Trophoblast cell (in vitro differentiated cells and primary cell): Measurements from ENCODE around the gene TAS2R40.

Source experiments
- DNase-seq, 2 donors: peaks; one replicate each; pipeline ENCODE4 v3.0.0-alpha.2; 2016
- H2AFZ ChIP-seq: 2 replicates; pipeline ENCODE4 v1.6.1; 2013; ENCODE audit warnings: low read length, moderate library complexity, mild to moderate bottlenecking; ENCODE audit not compliant: insufficient read depth, poor library complexity
- H2AK5ac ChIP-seq: 2 replicates; pipeline ENCODE4 v1.6.1; 2013; ENCODE audit warnings: mild to moderate bottlenecking, low read length
- H2BK120ac ChIP-seq: 2 replicates; pipeline ENCODE4 v1.6.1; 2013; ENCODE audit warnings: low read length, mild to moderate bottlenecking, moderate library complexity; ENCODE audit not compliant: insufficient read depth, poor library complexity
- H2BK12ac ChIP-seq: 2 replicates; pipeline ENCODE4 v1.6.1; 2013; ENCODE audit warnings: mild to moderate bottlenecking, low read length, moderate library complexity
- H2BK5ac ChIP-seq: 2 replicates; pipeline ENCODE4 v1.6.1; 2013; ENCODE audit warnings: low read length, low read depth, moderate library complexity, mild to moderate bottlenecking; ENCODE audit not compliant: poor library complexity
- H3K14ac ChIP-seq: 2 replicates; pipeline ENCODE4 v1.6.1; 2013; ENCODE audit warnings: mild to moderate bottlenecking, low read length
- H3K18ac ChIP-seq: 2 replicates; pipeline ENCODE4 v1.6.1; 2013; ENCODE audit warnings: mild to moderate bottlenecking, low read length
- H3K23ac ChIP-seq: 2 replicates; pipeline ENCODE4 v1.6.1; 2013; ENCODE audit warnings: low read length
- H3K27ac ChIP-seq: 2 replicates; pipeline ENCODE4 v1.5.1; 2013; ENCODE audit warnings: low read depth, mild to moderate bottlenecking, inconsistent platforms, low read length, moderate library complexity
- H3K27me3 ChIP-seq: 2 replicates; pipeline ENCODE4 v1.6.1; 2013; ENCODE audit warnings: inconsistent platforms, mild to moderate bottlenecking, low read length, moderate library complexity; ENCODE audit not compliant: insufficient read depth
- H3K36me3 ChIP-seq, 2 experiments: 1 replicate in 1 of 2; 2 replicates in 1 of 2; pipeline ENCODE4 v1.6.1; 2013; ENCODE audit warnings: low read length in 2 of 2, mild to moderate bottlenecking in 2 of 2, moderate library complexity in 1 of 2; ENCODE audit not compliant: insufficient read depth in 2 of 2, control insufficient read depth in 1 of 2
- H3K4ac ChIP-seq: 2 replicates; pipeline ENCODE4 v1.6.1; 2013; ENCODE audit warnings: low read depth, mild to moderate bottlenecking, low read length, moderate library complexity
- H3K4me1 ChIP-seq, 2 experiments: 1 replicate in 1 of 2; 2 replicates in 1 of 2; pipeline ENCODE4 v1.6.1; 2013; ENCODE audit warnings: low read length in 2 of 2, mild to moderate bottlenecking in 2 of 2, moderate library complexity in 1 of 2; ENCODE audit not compliant: insufficient read depth in 2 of 2, control insufficient read depth in 1 of 2
- H3K4me2 ChIP-seq: 2 replicates; pipeline ENCODE4 v1.6.1; 2013; ENCODE audit warnings: inconsistent platforms, mild to moderate bottlenecking, low read length, moderate library complexity
- H3K4me3 ChIP-seq: 2 replicates; pipeline ENCODE4 v1.5.1; 2013; ENCODE audit warnings: mild to moderate bottlenecking, low read depth, low read length, inconsistent platforms
- H3K79me1 ChIP-seq: one replicate; pipeline ENCODE4 v1.6.1; 2013; ENCODE audit warnings: low read length
- H3K79me2 ChIP-seq: 2 replicates; pipeline ENCODE4 v1.6.1; 2013; ENCODE audit warnings: low read length, mild to moderate bottlenecking; ENCODE audit not compliant: control insufficient read depth, insufficient read depth, poor library complexity
- H3K9ac ChIP-seq: 2 replicates; pipeline ENCODE4 v1.6.1; 2013; ENCODE audit warnings: mild to moderate bottlenecking, low read length
- H3K9me3 ChIP-seq: 2 replicates; pipeline ENCODE4 v1.6.1; 2013; ENCODE audit warnings: low read depth, mild to moderate bottlenecking, control low read depth, inconsistent platforms, low read length; ENCODE audit not compliant: insufficient read depth
- H4K12ac ChIP-seq: 2 replicates; pipeline ENCODE4 v1.6.1; 2013; ENCODE audit warnings: low read depth, mild to moderate bottlenecking, low read length, moderate library complexity
- H4K8ac ChIP-seq: 2 replicates; pipeline ENCODE4 v1.6.1; 2013; ENCODE audit warnings: low read depth, mild to moderate bottlenecking, low read length, moderate library complexity
- H4K91ac ChIP-seq: one replicate; pipeline ENCODE4 v1.6.1; 2013; ENCODE audit warnings: low read depth, mild to moderate bottlenecking, low read length, moderate library complexity
- WGBS: extraction: QIAGEN DNeasy Blood & Tissue Kit; methylation state at CpG from one replicate; pipeline ENCODE4 v1.1.7; 2013; ENCODE audit warnings: missing lambda C conversion rate; ENCODE audit not compliant: insufficient read length, insufficient coverage; ENCODE audit errors: extremely low coverage; 5-methylcytosine and 5-hydroxymethylcytosine counted together

Gene TAS2R40

DNA sequence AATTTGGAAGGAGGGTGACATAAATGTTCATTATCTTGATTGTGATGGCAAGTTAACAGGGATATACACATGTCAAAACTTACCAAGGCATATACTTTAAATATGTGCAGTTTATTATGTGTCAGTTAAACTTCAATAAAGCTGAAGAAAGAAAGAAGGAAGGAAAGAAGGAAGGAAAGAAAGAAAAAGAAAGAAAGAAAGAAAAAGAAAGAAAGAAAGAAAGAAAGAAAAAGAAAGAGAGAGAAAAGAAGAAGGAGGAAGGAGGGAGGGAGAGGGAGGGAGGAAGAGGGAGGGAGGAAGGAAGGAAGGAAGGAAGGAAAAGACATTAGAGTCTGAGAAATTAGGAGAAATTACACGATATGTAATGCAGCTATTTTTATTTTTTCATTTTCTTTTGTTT lies 25.5 kb downstream of the TAS2R40 start:
- H3K79me2 ChIP-seq = no peaks in the 10 kb centered on the region
- H3K27me3 ChIP-seq = no peaks in the 10 kb centered on the region
- H3K23ac ChIP-seq = no peak overlapping the region
- H3K14ac ChIP-seq = no peak overlapping the region
- H2BK120ac ChIP-seq = no peak overlapping the region
- H4K12ac ChIP-seq = no peak overlapping the region
- no peak overlapping the region for H3K27ac ChIP-seq
- H3K18ac ChIP-seq = no peak overlapping the region
- no peak overlapping the region for H3K4ac ChIP-seq
- no peak overlapping the region for H4K91ac ChIP-seq
- no peak overlapping the region for H3K4me2 ChIP-seq
- no peak overlapping the region for H2BK5ac ChIP-seq
- no peak for DNase-seq
- H3K79me1 ChIP-seq = peaks cover 9% of the 10 kb centered on the region
- H3K9ac ChIP-seq = no peak overlapping the region
- no peaks in the 10 kb centered on the region for H3K9me3 ChIP-seq
- H2AK5ac ChIP-seq = no peak overlapping the region
- H3K36me3 ChIP-seq = no peaks in the 10 kb centered on the region
- WGBS = no CpG with 5 or more reads among the region's 1 CpG
- H3K4me3 ChIP-seq = no peak overlapping the region
- H2BK12ac ChIP-seq = no peak overlapping the region
- peaks cover 4 to 8% of the 10 kb centered on the region in 2 experiments for H3K4me1 ChIP-seq
- H2AFZ ChIP-seq = no peak overlapping the region
- no peak overlapping the region for H4K8ac ChIP-seq

DNA sequence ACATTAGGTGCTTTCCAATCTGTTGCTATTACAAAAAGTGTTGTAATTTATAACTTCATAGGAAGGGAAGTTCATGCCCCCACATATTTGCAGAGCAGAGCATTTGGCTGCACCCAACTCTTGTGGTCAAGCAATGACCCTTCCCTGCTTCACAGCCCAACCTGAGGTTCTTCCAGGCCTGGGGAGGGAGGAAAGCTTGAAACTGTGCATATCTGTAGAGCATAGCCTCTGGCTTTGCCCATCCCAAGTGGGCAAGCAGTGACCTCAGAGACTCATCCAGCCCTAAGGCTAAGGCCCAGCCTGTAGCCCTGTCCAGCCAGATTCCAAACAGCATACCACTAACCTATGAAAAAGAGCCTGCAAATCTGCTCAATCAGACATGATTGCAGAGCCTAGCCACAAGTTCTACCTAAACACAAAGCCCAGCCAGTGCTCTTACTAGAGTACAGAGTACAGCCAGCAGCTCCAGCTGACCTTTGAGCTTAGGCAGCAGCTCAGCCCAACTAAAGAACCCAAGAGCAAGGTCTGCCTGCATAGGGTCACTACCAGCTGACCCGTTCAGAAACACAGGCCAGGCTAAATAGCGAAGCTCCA lies 27.0 kb downstream of the TAS2R40 start:
- Histone ChIP-seq H4K12ac (no peak overlapping the region), H4K8ac (no peak overlapping the region), H3K27me3 (no peaks in the 10 kb centered on the region), H3K36me3 (no peaks in the 10 kb centered on the region), H3K79me2 (no peaks in the 10 kb centered on the region), H3K4me2 (peak overlapping the region; percentile 30), H3K27ac (peak overlapping the region; percentile 78), H4K91ac (no peak overlapping the region), H2BK5ac (no peak overlapping the region), H3K4me1 (peaks cover 2 to 6% of the 10 kb centered on the region in 2 experiments), H2BK120ac (no peak overlapping the region), H3K4me3 (no peak overlapping the region), H3K23ac (no peak overlapping the region), H2BK12ac (no peak overlapping the region), H3K79me1 (peaks cover 6% of the 10 kb centered on the region), H3K14ac (no peak overlapping the region), H3K4ac (no peak overlapping the region), H3K9me3 (peaks cover 2% of the 10 kb centered on the region), H2AFZ (no peak overlapping the region), H3K18ac (no peak overlapping the region), H3K9ac (no peak overlapping the region), H2AK5ac (no peak overlapping the region)
- no CpG with 5 or more reads among the region's 2 CpGs for WGBS
- DNase-seq = peak; percentile 98 to 99

DNA sequence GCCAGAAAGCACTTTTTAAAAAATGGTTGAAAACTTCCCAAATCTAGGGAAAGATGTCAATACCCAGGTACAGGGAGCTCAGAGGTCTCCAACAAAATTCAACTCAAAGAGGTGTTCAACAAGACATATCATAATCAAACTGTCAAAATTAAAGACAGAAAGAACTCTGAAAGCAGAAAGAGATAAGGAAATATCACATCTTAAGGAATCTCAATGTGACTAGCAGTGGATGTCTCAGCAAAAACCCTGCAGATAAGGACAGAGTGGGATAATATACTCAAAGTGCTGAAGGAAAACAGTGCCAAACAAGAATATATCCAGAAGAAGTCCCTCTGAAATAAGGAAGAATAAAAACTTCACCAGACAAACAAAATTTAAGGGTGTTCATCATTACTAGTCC lies 28.4 kb downstream of the TAS2R40 start:
- Histone ChIP-seq H2BK120ac (no peak overlapping the region), H3K4me3 (no peak overlapping the region), H4K91ac (no peak overlapping the region)

DNA sequence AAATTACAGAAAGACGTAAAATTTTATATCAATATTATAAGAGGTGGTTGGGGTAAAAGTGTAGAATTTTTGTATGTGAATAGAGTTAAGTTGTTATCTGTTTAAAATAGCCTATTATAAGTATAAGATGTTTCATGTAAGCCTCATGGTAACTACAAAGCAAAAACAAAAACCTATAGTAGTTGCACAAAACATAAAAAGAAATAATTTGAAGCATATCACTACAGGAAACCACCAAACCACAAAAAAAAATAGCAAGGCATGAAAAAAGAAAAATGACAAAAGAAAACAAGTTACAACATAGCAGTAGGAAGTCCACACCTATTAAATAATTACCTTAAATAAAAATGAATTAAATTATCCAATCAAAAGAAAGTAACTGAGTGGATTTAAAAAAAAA lies 29.0 kb downstream of the TAS2R40 start:
- Histone ChIP-seq H2AFZ (no peak overlapping the region), H3K4me2 (no peak overlapping the region), H3K9ac (no peak overlapping the region), H3K4me3 (no peak overlapping the region), H2BK12ac (no peak overlapping the region), H3K4me1 (peaks cover 2 to 6% of the 10 kb centered on the region in 2 experiments), H3K14ac (no peak overlapping the region), H3K36me3 (no peaks in the 10 kb centered on the region), H4K91ac (no peak overlapping the region), H4K12ac (no peak overlapping the region), H3K23ac (no peak overlapping the region), H3K4ac (no peak overlapping the region), H3K18ac (no peak overlapping the region), H3K9me3 (peaks cover 2% of the 10 kb centered on the region), H3K27me3 (no peaks in the 10 kb centered on the region), H3K79me1 (peaks cover 4% of the 10 kb centered on the region), H2BK5ac (no peak overlapping the region), H2BK120ac (no peak overlapping the region), H3K79me2 (no peaks in the 10 kb centered on the region), H3K27ac (no peak overlapping the region), H4K8ac (no peak overlapping the region), H2AK5ac (no peak overlapping the region)
- DNase-seq = no peak
- 83% methylated on average over 1 of the region's 1 CpG for WGBS

More for the DNA sequence above, 28.4 kb downstream of the TAS2R40 start:
- H3K4me2 ChIP-seq = no peak overlapping the region
- no peaks in the 10 kb centered on the region for H3K27me3 ChIP-seq
- no peak overlapping the region for H2BK5ac ChIP-seq
- no peak overlapping the region for H3K14ac ChIP-seq
- H3K4me1 ChIP-seq = peaks cover 2 to 6% of the 10 kb centered on the region in 2 experiments
- peaks cover 2% of the 10 kb centered on the region for H3K9me3 ChIP-seq
- no peak overlapping the region for H3K9ac ChIP-seq
- H4K12ac ChIP-seq = no peak overlapping the region
- peaks cover 6% of the 10 kb centered on the region for H3K79me1 ChIP-seq
- no peak overlapping the region for H3K18ac ChIP-seq
- no peak for DNase-seq
- no peaks in the 10 kb centered on the region for H3K36me3 ChIP-seq
- no peaks in the 10 kb centered on the region for H3K79me2 ChIP-seq
- H3K27ac ChIP-seq = peak overlapping the region; percentile 61
- no peak overlapping the region for H2AK5ac ChIP-seq
- H4K8ac ChIP-seq = no peak overlapping the region
- H3K23ac ChIP-seq = no peak overlapping the region
- H2BK12ac ChIP-seq = peak overlapping the region; percentile 95
- H2AFZ ChIP-seq = no peak overlapping the region
- H3K4ac ChIP-seq = no peak overlapping the region
